Measurements from ENCODE around the gene CSF1.

GRCh38 chr1:109927356-109927755 is 16.7 kb downstream of the CSF1 start:
- TF ChIP-seq CTCF (IDR thresholded peaks at IDR 0.05) (no peak), POLR2A (IDR thresholded peaks at IDR 0.05) (no peak)

Data from Peyer's patch (tissue), 4 donors.